Heart left ventricle (tissue), 13 donors: Measurements from ENCODE around the gene TAF4.

ENCODE experiments used
- CTCF ChIP-seq, 12 donors: fragments of 200-600 bp; sonication (generic) in 4 of 12; IDR thresholded peaks; one replicate each; pipeline versions ENCODE4 v1.5.0 to v1.8.0; 2018 to 2022; ENCODE audit warnings: antibody characterized with exemption in 12 of 12, mild to moderate bottlenecking in 5 of 12
- POLR2A ChIP-seq, 2 donors: fragments of 450-650 bp; IDR thresholded peaks; one replicate each; pipeline ENCODE4 v1.6.1; 2017; ENCODE audit warnings: antibody characterized with exemption in 2 of 2, mild to moderate bottlenecking in 2 of 2, moderate library complexity in 2 of 2
- donor health status: ischemic (EF 13 %, LVEDD 7.1; RV severe dilation, severe dysfunction).
- donor health status: DM: no; HTN: yes; CAD: no.
- donor health status: DM: no; HTN: no; CAD: no.
- donor health status: ischemic (EF 25% LVEDD 6.9; RV normal size, moderate dysfunction).
- donor health status: ischemic (EF 25% LVEDD 5.7; RV mildly dilated, moderate dysfunction).
- donor health status: ischemic (EF 35%, LVEDD 5.7; RV mildly dilated, moderate dysfunction).
- donor health status: nonischemic (EF 11% LVEDD 7.7; RV severe dilation, severe dysfunction).
- donor health status: DM: yes; HTN: yes; CAD: no.
- donor health status: PGD.
- donor health status: ischemic (EF 29% LVEDD 5.4; RV normal size, mild dysfunction).
- donor health status: nonischemic (EF 23%, LVEDD 6.1; RV moderate dilation, normal function).

- TF ChIP-seq CTCF (IDR thresholded peaks at IDR 0.05), result no peak
- no peak for TF ChIP-seq POLR2A (IDR thresholded peaks at IDR 0.05)
These were observed 38.6 kb upstream of the TAF4 start for GRCh38 chr20:62104234-62104789.
